Endothelial cell of umbilical vein (primary cell): ENCODE results near the gene KRTAP1-1. TPM values are rescaled to one million over a fixed set of nuclear protein-coding genes. Genes with fewer than 3 reads are reported as not detected.
"Not testable (repeated sequence)": the region's sequence is repeated elsewhere in the genome, so short reads cannot be mapped to it uniquely, and the experiment has no call there.

ENCODE experiments used
- BruUV-seq: library from RNA; stranded (reverse); fragments of 400-500 nt; replicated peaks from 2 replicates; lab custom pipeline; 2021; lab: Mats Ljungman, UMichigan
- CTCF ChIA-PET: fragments of 300-600, 350-600 bp; sonication (Branson Sonifier 250); formaldehyde crosslinking; loops from one replicate; lab custom pipeline; 2021; ENCODE audit warnings: antibody characterized with exemption, inconsistent platforms; lab: Charles Lee
- POLR2A ChIA-PET: fragments of 300-600, 350-600 bp; sonication (Branson Sonifier 250); formaldehyde crosslinking; loops from one replicate; lab custom pipeline; 2021; ENCODE audit warnings: antibody characterized with exemption, inconsistent platforms; lab: Charles Lee
- DNase-seq: peaks from one replicate; pipeline ENCODE4 v3.0.0-alpha.2; 2011; ENCODE audit warnings: low read depth, low spot score
- FAIRE-seq: peaks from 2 replicates; lab custom pipeline; 2011; peaks lifted over from hg19 to GRCh38; lab: Jason Lieb, UNC
- H2AFZ ChIP-seq: 2 replicates; pipeline ENCODE4 v1.6.0; 2012; ENCODE audit warnings: low read depth, low read length, control low read depth, inconsistent platforms
- H3K27ac ChIP-seq: 2 replicates; pipeline ENCODE4 v1.5.1; 2011; ENCODE audit warnings: low read depth, mild to moderate bottlenecking, control low read depth, low read length, moderate library complexity; ENCODE audit not compliant: insufficient read depth
- H3K27me3 ChIP-seq, 2 experiments: 2 replicates each; pipeline versions ENCODE4 v1.6.0 to v1.6.1; 2011; ENCODE audit warnings: low read length in 2 of 2, mixed read lengths in 1 of 2; ENCODE audit not compliant: control insufficient read depth in 2 of 2, insufficient read depth in 2 of 2
- H3K36me3 ChIP-seq, 2 experiments: 2 replicates in 1 of 2; 3 replicates in 1 of 2; pipeline ENCODE4 v1.5.1; 2011; ENCODE audit warnings: low read length in 2 of 2, mild to moderate bottlenecking in 1 of 2, moderate library complexity in 1 of 2; ENCODE audit not compliant: control insufficient read depth in 2 of 2, insufficient read depth in 2 of 2; ENCODE audit errors: extremely low read depth in 1 of 2
- H3K4me1 ChIP-seq: 3 replicates; pipeline ENCODE4 v1.5.1; 2011; ENCODE audit warnings: mild to moderate bottlenecking, low read length; ENCODE audit not compliant: control insufficient read depth, insufficient read depth; ENCODE audit errors: extremely low read depth
- H3K4me2 ChIP-seq: 2 replicates; pipeline ENCODE4 v1.6.1; 2011; ENCODE audit warnings: low read length, control low read depth, mixed read lengths; ENCODE audit not compliant: insufficient read depth
- H3K4me3 ChIP-seq, 3 experiments: fragments of 200-600 bp in 1 of 3; sonication (generic), shearing (Covaris generic) in 1 of 3; replicated peaks in 1 of 3; 2 replicates each; pipeline ENCODE4 v1.5.1; 2011 to 2016; ENCODE audit warnings: control low read depth in 3 of 3, low read length in 3 of 3, mild to moderate bottlenecking in 2 of 3, inconsistent platforms in 1 of 3, low read depth in 1 of 3, moderate library complexity in 1 of 3; ENCODE audit not compliant: insufficient read depth in 1 of 3
- H3K79me2 ChIP-seq: 2 replicates; pipeline ENCODE4 v1.6.0; 2012; ENCODE audit warnings: low read length, inconsistent platforms; ENCODE audit not compliant: control insufficient read depth, insufficient read depth
- H3K9ac ChIP-seq: replicated peaks from 2 replicates; pipeline ENCODE3; 2011; ENCODE audit warnings: low read length, control low read depth; ENCODE audit not compliant: insufficient read depth; ENCODE audit errors: extremely low read depth
- H3K9me1 ChIP-seq: replicated peaks from 3 replicates; pipeline ENCODE4 v1.6.0; 2011; ENCODE audit warnings: mild to moderate bottlenecking, low read length; ENCODE audit not compliant: control insufficient read depth, insufficient read depth; ENCODE audit errors: extremely low read depth
- H3K9me3 ChIP-seq: replicated peaks from 2 replicates; pipeline ENCODE4 v1.5.1; 2012; ENCODE audit warnings: low read length, inconsistent platforms; ENCODE audit not compliant: control insufficient read depth, insufficient read depth
- H4K20me1 ChIP-seq: replicated peaks from 2 replicates; pipeline ENCODE3; 2011; ENCODE audit warnings: mild to moderate bottlenecking, low read length; ENCODE audit not compliant: control insufficient read depth, insufficient read depth; ENCODE audit errors: extremely low read depth
- EZH2 ChIP-seq: IDR thresholded peaks from 2 replicates; pipeline ENCODE4 v1.6.1; 2012; ENCODE audit warnings: borderline replicate concordance, low read depth, mild to moderate bottlenecking, moderate library complexity, low read length, inconsistent platforms; ENCODE audit not compliant: severe bottlenecking
- FOS ChIP-seq: IDR thresholded peaks from 2 replicates; pipeline ENCODE4 v1.6.1; 2011; ENCODE audit warnings: mild to moderate bottlenecking, low read length, moderate library complexity, borderline replicate concordance; ENCODE audit not compliant: insufficient read depth
- GATA2 ChIP-seq: IDR thresholded peaks from 2 replicates; pipeline ENCODE4 v1.7.0; 2011; ENCODE audit warnings: low read depth, mild to moderate bottlenecking, moderate library complexity, mixed read lengths, low read length; ENCODE audit not compliant: insufficient read length, insufficient read depth
- JUN ChIP-seq: IDR thresholded peaks from 2 replicates; pipeline ENCODE4 v1.6.1; 2011; ENCODE audit warnings: borderline replicate concordance, low read depth; ENCODE audit not compliant: insufficient read length, insufficient read depth
- MAX ChIP-seq: IDR thresholded peaks from 2 replicates; pipeline ENCODE4 v1.6.1; 2011; ENCODE audit not compliant: insufficient read depth, insufficient read length
- MYC ChIP-seq: IDR thresholded peaks from one replicate; pipeline ENCODE4 v1.6.1; 2011; ENCODE audit warnings: mild to moderate bottlenecking, low read depth, low read length
- POLR2A ChIP-seq: IDR thresholded peaks from 2 replicates; pipeline ENCODE4 v1.6.1; 2012; ENCODE audit warnings: low read depth, mild to moderate bottlenecking, control low read depth, low read length
- POLR2AphosphoS5 ChIP-seq: IDR thresholded peaks from 2 replicates; pipeline ENCODE4 v1.6.1; 2012; ENCODE audit warnings: low read depth, mild to moderate bottlenecking, control low read depth, low read length, moderate library complexity; ENCODE audit not compliant: insufficient read depth
- dilution Hi-C: fragments of 300-500 bp; cut with MboI; formaldehyde crosslinking; loops from one replicate; pipeline ENCODE4 v1.15.0; 2019; ENCODE audit warnings: low sequenced_read_pairs; ENCODE audit not compliant: extremely low pct_ligation_motif_present
- intact Hi-C: fragments of 100-400 bp; cut with micrococcal nuclease; formaldehyde crosslinking; loops from one replicate; pipeline ENCODE4 v1.10.0; 2022
- polyA plus RNA-seq, 4 experiments: library from polyadenylated mRNA; depleted of rRNA in 3 of 4; stranded (reverse) in 3 of 4; unstranded in 1 of 4; fragments of >200 nt; gene quantifications; 2 replicates each; pipeline versions ENCODE4 v1.2.1 to v1.2.3, GENCODE V29; 2011 to 2012; ENCODE audit warnings: missing spikeins in 1 of 4
- total RNA-seq: library from RNA; stranded (reverse); gene quantifications from 2 replicates; pipeline ENCODE4 v1.2.3, GENCODE V29; 2021
- TF ChIP-seq, protein P1 (sequence below), 2 donors: IDR thresholded peaks; 1 replicate in 1 of 2; 2 replicates in 1 of 2; pipeline ENCODE4 v1.5.1; 2011; ENCODE audit warnings: low read length in 2 of 2, mild to moderate bottlenecking in 2 of 2, moderate library complexity in 2 of 2, control low read depth in 1 of 2, inconsistent platforms in 1 of 2, low read depth in 1 of 2; ENCODE audit not compliant: insufficient read depth in 1 of 2; ENCODE audit errors: extremely low read depth in 1 of 2

KRTAP1-1 gene
- total and polyA plus RNA-seq, 2 donors (not counting 3 experiments of a cell fraction or from before 2014, with no cell fraction given): not detected

GRCh38 chr17:41057547-41057946, 16.3 kb upstream of the KRTAP1-1 start:
- no peak for FAIRE-seq

DNA sequence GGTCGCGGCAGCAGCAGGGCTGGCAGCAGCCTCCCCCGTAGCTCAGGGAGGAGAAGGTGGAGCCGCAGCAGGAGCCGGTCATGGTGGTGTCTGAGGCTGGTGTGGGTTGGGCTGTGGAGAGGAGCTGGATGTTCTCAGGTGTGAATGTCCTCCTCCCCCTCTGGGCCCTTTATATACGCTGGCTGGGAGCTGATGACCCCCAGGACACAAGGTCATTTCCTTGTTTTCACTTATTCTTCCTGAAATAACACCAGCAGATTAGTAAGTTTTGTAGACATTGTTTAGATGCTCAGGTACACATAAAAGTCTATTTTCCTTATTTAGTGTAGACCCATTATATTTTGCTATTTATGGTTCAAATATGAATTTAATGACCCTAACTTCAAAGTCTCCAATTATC, 13.9 kb upstream of the KRTAP1-1 start, which contains the start of gene KRTAP2-2:
KRTAP2-2 (minus strand) TSS at position 101 of the 400 bp plus-strand sequence; CDS start at position 82, 19 bp downstream.
- H4K20me1 ChIP-seq, FAIRE-seq, H3K4me3 ChIP-seq, H3K9me1 ChIP-seq, H3K27me3 ChIP-seq, H3K36me3 ChIP-seq, H3K9ac ChIP-seq, BruUV-seq, H3K79me2 ChIP-seq, H2AFZ ChIP-seq, POLR2A ChIA-PET, H3K4me2 ChIP-seq, intact Hi-C loops, DNase-seq, dilution Hi-C loops, CTCF ChIA-PET, H3K4me1 ChIP-seq, H3K27ac ChIP-seq, H3K9me3 ChIP-seq: not testable (repeated sequence)

More at GRCh38 chr17:41057547-41057946, 16.3 kb upstream of the KRTAP1-1 start:
- CTCF ChIA-PET: no interaction called here
- Histone ChIP-seq H2AFZ (no peak overlapping the region), H3K4me1 (no peaks in the 10 kb centered on the region), H4K20me1 (no peaks in the 10 kb centered on the region), H3K36me3 (no peaks in the 10 kb centered on the region), H3K4me2 (no peak overlapping the region), H3K27me3 (peaks cover 6 to 12% of the 10 kb centered on the region in 2 experiments), H3K27ac (no peak overlapping the region), H3K79me2 (no peaks in the 10 kb centered on the region), H3K9ac (no peak overlapping the region), H3K4me3 (no peak overlapping the region), H3K9me1 (no peaks in the 10 kb centered on the region), H3K9me3 (no peaks in the 10 kb centered on the region)
- TF ChIP-seq EZH2 (no peak), GATA2 (no peak), MYC (no peak), JUN (no peak), POLR2A (no peak), FOS (no peak), MAX (no peak), POLR2AphosphoS5 (no peak)
- TF ChIP-seq, protein P1, sequence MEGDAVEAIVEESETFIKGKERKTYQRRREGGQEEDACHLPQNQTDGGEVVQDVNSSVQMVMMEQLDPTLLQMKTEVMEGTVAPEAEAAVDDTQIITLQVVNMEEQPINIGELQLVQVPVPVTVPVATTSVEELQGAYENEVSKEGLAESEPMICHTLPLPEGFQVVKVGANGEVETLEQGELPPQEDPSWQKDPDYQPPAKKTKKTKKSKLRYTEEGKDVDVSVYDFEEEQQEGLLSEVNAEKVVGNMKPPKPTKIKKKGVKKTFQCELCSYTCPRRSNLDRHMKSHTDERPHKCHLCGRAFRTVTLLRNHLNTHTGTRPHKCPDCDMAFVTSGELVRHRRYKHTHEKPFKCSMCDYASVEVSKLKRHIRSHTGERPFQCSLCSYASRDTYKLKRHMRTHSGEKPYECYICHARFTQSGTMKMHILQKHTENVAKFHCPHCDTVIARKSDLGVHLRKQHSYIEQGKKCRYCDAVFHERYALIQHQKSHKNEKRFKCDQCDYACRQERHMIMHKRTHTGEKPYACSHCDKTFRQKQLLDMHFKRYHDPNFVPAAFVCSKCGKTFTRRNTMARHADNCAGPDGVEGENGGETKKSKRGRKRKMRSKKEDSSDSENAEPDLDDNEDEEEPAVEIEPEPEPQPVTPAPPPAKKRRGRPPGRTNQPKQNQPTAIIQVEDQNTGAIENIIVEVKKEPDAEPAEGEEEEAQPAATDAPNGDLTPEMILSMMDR (IDR thresholded peaks at IDR 0.05; ENCODE audit: extremely low read depth in 1 of 2, insufficient read depth in 1 of 2, low read depth in 1 of 2, low read length in 2 of 2): no peak
- dilution Hi-C loops: no loop called here
- intact Hi-C loops: no loop called here
- no peak for DNase-seq
- no TSS peak for BruUV-seq
- POLR2A ChIA-PET: no interaction called here

DNA sequence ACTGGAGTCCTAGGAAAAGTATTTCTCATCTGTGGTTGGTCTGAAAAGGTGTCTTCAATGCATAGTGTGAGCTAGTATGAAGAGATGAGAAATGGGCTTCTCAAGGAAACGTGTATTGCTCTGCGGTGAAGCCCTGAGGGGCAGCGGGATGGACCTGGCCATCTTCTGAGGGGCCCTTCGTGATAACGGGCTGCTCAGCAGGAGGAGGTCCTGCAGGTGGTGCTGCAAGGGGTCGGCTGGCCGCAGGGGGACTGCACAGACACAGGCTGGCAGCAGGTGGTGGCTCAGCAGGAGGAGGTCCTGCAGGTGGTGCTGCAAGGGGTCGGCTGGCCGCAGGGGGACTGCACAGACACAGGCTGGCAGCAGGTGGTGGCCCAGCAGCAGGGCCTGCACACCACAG, 13.3 kb upstream of the KRTAP1-1 start:
- H3K9me1 ChIP-seq, H3K9me3 ChIP-seq, H3K4me2 ChIP-seq, POLR2A ChIA-PET, H3K9ac ChIP-seq, DNase-seq, H3K4me3 ChIP-seq, BruUV-seq, H3K4me1 ChIP-seq, FAIRE-seq, H3K27ac ChIP-seq, dilution Hi-C loops, H3K36me3 ChIP-seq, CTCF ChIA-PET, H3K79me2 ChIP-seq, H3K27me3 ChIP-seq, H4K20me1 ChIP-seq, H2AFZ ChIP-seq, intact Hi-C loops: not testable (repeated sequence)
